Hematopoietic multipotent progenitor cell treated with erythropoietin and hydrocortisone succinate and interleukin-3 and kit ligand, for 6 days (in vitro differentiated cells): Measurements from ENCODE around the gene OR2B2.

Experiments
- DNase-seq: peaks from one replicate; pipeline ENCODE4 v3.0.0-alpha.2; 2015

The OR2B2 gene

GRCh38 chr6:27893059-27893835 lies 18.9 kb downstream of the OR2B2 start:
- peak; percentile 98 for DNase-seq

GRCh38 chr6:27892649-27893058 lies 19.5 kb downstream of the OR2B2 start:
- no peak for DNase-seq

GRCh38 chr6:27891320-27891875 lies 20.8 kb downstream of the OR2B2 start:
- DNase-seq = peak; percentile 67

- peak; percentile 97 for DNase-seq
Observed at GRCh38 chr6:27890445-27891319, 21.5 kb downstream of the OR2B2 start.

GRCh38 chr6:27889628-27890444 lies 22.4 kb downstream of the OR2B2 start:
- DNase-seq = peak; percentile 87

GRCh38 chr6:27889275-27889627 lies 22.9 kb downstream of the OR2B2 start:
- DNase-seq = no peak

GRCh38 chr6:27888566-27888965 lies 23.6 kb downstream of the OR2B2 start:
- peak; percentile 29 for DNase-seq

GRCh38 chr6:27886073-27886472 lies 26.1 kb downstream of the OR2B2 start:
- peak; percentile 54 for DNase-seq

GRCh38 chr6:27883136-27883535 lies 29.1 kb downstream of the OR2B2 start:
- no peak for DNase-seq

- DNase-seq = no peak
Observed at GRCh38 chr6:27882624-27883023, 29.6 kb downstream of the OR2B2 start.

- DNase-seq = peak; percentile 53
Observed at GRCh38 chr6:27879837-27880236, 32.4 kb downstream of the OR2B2 start.

GRCh38 chr6:27874016-27874415 lies 38.2 kb downstream of the OR2B2 start:
- peak; percentile 41 for DNase-seq

- peak; percentile 91 for DNase-seq
Observed at GRCh38 chr6:27873021-27873940, 38.9 kb downstream of the OR2B2 start.

- DNase-seq = peak; percentile 81
Observed at GRCh38 chr6:27872642-27873020, 39.6 kb downstream of the OR2B2 start.

GRCh38 chr6:27871924-27872638 lies 40.1 kb downstream of the OR2B2 start:
- peak; percentile 97 for DNase-seq

GRCh38 chr6:27870291-27870870 lies 41.8 kb downstream of the OR2B2 start:
- DNase-seq = peak; percentile 62

- DNase-seq = peak; percentile 56
Observed at GRCh38 chr6:27868311-27868710, 43.9 kb downstream of the OR2B2 start.

GRCh38 chr6:27867945-27868300 lies 44.3 kb downstream of the OR2B2 start:
- peak; percentile 73 for DNase-seq

- peak; percentile 95 for DNase-seq
Observed at GRCh38 chr6:27867051-27867944, 44.9 kb downstream of the OR2B2 start.
